HL-60 (cell line): ENCODE data around the gene DOCK2.

Source experiments
- GABPA ChIP-seq: IDR thresholded peaks from 2 replicates; pipeline ENCODE4 v1.6.1; 2012; ENCODE audit warnings: low read depth
- POLR2AphosphoS5 ChIP-seq: IDR thresholded peaks from 2 replicates; pipeline ENCODE4 v1.6.1; 2012; ENCODE audit warnings: low read depth
- REST ChIP-seq: IDR thresholded peaks from 2 replicates; pipeline ENCODE4 v1.6.1; 2012; ENCODE audit warnings: low read depth; ENCODE audit not compliant: insufficient replicate concordance
- TF ChIP-seq, protein P1 (sequence below): IDR thresholded peaks from one replicate; pipeline ENCODE4 v1.5.1; 2011; ENCODE audit warnings: low read length, control low read depth, inconsistent platforms; ENCODE audit not compliant: insufficient read depth

DNA sequence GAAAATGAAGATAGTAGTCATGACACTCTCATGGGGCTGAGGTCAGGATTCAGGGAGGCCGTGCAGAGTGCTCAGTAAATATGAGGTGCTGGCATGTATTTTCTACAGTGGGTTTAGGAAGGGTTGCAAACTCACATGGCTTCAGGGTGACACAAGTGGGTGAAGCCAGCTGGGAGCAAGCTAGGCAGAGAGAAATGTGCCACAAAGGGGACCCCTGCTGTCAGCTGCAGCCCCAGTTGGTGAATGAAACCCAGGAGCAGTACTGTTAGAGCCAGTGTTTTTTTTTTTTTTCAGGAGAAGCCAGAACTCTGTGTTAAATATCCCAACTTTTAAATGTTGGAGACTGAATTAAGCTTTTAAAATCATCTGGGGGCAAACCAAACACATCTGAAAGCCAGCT lies 267.9 kb downstream of the DOCK2 start:
- TF ChIP-seq, protein P1, sequence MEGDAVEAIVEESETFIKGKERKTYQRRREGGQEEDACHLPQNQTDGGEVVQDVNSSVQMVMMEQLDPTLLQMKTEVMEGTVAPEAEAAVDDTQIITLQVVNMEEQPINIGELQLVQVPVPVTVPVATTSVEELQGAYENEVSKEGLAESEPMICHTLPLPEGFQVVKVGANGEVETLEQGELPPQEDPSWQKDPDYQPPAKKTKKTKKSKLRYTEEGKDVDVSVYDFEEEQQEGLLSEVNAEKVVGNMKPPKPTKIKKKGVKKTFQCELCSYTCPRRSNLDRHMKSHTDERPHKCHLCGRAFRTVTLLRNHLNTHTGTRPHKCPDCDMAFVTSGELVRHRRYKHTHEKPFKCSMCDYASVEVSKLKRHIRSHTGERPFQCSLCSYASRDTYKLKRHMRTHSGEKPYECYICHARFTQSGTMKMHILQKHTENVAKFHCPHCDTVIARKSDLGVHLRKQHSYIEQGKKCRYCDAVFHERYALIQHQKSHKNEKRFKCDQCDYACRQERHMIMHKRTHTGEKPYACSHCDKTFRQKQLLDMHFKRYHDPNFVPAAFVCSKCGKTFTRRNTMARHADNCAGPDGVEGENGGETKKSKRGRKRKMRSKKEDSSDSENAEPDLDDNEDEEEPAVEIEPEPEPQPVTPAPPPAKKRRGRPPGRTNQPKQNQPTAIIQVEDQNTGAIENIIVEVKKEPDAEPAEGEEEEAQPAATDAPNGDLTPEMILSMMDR, result no peak
- TF ChIP-seq REST, result no peak
- TF ChIP-seq POLR2AphosphoS5, result no peak
- TF ChIP-seq GABPA, result no peak
